ENCODE results near the gene ZNF12. TPM values are rescaled to one million over a fixed set of nuclear protein-coding genes. Genes with fewer than 3 reads are reported as not detected.
"Not testable (repeated sequence)": the region's sequence is repeated elsewhere in the genome, so short reads cannot be mapped to it uniquely, and the experiment has no call there.

The ZNF12 gene
- total RNA-seq, result 30.7 TPM

DNA sequence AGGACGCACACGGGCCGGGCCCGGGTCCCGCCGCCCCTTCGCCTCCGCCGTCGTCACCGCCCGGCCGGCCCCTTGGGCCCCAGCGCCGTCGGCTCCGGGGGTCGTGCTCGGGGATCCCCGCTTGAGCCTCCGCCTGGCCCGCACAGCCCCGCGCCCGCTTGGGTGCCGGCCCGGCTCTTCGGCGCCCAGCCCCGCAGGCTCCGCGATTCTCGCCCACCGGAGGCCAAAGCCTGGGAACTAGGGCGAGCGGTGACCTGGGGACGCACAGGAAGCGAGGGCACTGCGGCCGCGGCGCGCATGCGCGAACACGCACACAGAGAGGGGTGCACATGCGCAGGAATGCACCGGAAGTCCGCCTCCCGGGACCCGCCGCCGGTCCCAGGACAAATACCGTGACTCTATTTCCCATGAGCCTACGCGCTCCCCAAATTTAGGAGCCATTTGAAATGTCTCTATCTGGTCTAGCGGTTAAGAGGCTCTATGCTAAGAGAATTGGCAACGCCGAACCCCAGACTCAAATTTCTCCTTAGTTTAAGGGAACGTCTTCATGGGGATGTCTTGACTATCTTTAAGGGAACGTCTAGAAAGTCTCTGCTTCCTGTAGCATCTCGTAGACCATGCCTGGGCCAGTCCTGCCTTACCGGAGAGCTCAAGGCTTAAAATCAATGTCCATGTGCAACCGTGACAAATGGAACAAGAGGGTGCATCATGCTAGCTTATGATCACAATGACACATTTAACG, at the start of gene ZNF12:
Gene ZNF12, minus strand, starts transcription at position 282 of the 742 bp plus-strand sequence. CDS start 1,774 bp downstream, outside the sequence.
- DNase-seq, result peak; percentile 94

DNA sequence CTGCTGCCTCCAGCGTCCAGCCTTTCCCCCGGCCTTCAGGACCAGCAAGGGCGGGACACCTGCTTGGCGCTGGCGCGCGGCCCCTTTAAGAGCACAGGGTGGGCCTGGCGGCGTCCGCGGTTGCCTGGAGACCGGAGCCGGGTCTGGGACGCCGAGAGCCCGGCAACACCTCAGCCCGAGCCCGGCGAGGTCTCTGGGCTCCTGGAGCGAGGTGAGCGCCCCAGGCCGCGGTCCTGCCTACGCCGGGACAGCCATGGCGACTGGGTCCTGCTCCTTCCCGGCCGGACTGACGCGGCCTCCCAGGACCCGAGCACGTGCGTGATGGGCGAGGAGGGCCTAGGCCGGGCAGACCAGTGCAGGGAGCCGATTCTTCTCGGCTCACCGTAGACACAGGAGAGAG, 47.2 kb upstream of the ZNF12 start, which contains the start of gene RSPH10B2:
Gene RSPH10B2, plus strand, starts transcription at position 140 of the 400 bp plus-strand sequence. CDS start 3,575 bp downstream, outside the sequence.
- DNase-seq, result not testable (repeated sequence)

DNA sequence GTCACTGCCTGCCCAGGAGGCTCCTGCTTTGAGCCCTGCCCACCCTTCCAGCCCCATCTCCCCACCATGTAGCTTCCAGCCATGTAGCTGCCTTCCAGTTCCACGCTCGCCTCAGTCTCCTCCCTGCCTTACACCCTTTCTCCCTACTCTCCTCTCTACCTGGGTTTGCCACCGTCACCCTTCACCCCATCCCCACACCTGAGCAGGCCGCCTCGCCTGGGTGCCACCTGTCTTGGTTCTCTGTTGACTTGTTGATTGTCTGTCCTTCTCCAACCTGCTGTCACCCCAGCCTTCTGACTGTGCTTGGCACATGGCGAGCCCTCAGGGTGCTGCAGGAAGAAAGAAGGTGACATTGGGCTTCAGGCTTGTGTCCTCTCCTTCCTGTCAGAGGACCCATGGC, 43.4 kb upstream of the ZNF12 start:
- DNase-seq, result not testable (repeated sequence)

DNA sequence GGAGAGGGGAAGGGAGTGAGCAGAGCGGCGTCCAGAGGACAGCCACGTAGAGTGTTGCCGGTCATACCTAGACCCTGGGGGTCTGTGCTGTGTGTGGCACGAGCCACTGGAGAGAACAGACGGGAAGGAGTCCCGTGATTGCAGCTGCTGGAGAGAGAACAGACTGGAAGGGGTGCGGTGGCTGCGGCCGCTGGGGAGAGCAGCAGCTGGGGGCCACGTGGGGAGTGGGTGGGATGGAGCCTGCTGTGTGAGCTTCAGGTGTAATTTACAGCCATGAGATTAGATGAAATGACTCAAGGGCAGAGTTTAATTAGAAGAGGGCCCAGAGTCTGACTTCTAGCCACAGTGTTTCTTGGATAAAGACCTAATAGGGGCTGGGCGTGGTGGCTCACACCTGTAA, 42.6 kb upstream of the ZNF12 start:
- not testable (repeated sequence) for DNase-seq

DNA sequence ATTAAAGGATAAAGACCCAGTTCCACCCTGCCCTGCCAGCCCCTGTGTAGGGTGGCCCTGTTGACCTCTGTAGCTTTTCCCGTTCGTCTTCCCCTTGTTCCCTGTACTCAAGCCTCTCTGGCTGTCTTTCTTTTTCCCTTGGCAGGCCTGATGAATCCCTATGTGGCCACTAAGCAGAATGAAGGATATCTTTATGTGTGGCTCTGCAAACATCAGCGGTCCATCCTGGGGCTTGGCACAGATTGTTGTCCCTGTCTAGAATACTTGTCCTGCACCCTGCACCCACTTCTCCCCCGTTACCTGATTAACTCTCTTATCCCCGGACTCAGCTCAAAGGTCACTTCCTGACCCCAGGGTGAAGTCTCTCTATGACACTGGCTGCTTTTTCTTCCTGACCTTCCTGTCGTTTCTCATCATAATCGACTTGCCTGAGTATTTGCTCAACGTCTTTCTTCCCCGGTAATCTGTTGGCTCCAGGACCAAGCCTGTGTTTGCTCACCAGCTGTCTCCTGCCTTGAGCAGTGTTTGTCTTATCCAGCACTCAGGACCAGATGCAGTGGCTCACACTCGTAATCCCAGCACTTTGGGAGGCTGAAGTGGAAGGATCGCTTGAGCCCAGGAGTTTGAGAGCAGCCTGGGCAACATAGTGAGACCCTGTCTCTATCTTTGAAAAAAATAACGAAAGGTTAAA, 37.8 kb upstream of the ZNF12 start:
- DNase-seq, result not testable (repeated sequence)

DNA sequence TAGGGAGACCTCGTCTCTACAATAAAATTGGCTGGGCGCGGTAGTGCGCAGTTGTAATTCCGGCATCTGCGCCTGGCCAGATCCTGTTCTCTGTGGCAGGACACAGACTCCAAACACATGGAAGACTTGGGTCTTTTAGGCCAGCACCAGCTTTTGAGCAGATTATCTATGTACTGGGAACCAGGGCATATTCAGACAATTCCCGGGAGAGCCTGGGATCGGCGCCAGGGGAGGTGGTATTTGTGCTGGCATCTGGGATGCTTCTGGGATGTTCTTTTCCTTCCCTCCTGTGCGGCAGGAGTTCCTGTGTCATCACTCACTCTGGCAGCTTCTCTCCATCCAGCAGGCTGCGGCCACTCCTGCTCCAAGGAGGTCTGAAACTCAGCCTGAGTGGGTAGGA, 31.7 kb upstream of the ZNF12 start:
- DNase-seq, result not testable (repeated sequence)

DNA sequence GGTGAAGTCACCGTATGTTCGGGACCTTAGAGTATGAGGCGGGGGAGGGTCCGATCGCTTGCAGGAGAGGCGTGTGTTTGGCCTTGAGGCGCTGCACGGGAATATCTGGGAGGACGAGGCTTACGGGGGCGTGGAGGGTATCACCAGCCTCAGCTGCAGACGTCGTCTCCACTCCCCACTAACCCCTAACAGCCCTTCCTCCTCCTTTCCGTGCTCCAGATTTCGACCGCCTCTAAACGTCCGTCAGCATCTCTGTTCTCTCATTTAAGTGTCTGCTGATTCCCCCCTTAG, 23.5 kb upstream of the ZNF12 start:
- DNase-seq, result no peak

DNA sequence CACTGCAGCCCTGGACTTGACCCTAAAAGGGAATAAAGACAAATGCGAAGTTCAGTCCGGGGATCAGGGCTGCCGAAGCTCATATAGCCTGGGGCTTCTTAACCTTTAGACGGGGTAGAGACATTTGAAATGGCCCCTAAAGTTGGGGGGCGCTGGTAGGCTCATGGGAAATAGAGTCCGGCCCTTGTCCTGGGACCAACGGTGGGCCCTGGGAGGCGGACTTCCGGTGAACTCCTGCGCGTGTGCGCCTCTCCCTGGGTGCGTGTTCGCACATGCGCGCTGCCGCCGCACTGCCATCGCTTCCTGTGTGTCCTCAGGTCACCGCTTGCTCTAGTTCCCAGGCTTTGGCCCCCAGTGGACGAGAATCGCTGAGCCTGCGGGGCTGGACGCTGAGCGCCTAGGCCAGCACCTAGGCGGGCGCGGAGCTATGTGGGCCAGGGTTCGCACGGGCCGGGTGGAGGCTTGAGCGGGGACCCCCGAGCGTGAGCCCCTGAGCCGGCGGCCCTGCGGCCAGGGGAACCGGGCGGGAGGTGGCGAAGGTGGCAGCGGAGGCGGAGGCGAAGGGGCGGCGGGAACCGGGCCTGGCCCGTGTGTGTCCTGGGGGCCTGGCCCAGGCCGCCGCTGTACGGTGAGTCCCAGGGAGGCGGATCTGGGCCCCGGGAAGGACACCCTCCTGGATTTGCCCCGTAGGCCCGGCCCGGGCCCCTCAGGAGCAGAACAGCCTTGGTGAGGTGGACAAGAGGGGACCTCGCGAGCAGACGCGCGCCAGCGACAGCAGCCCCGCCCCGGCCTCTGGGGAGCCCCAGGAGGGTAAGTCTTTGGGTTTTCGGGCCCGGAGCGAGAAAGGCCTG, 23.0 kb upstream of the ZNF12 start:
- DNase-seq, result peak; percentile 67

DNA sequence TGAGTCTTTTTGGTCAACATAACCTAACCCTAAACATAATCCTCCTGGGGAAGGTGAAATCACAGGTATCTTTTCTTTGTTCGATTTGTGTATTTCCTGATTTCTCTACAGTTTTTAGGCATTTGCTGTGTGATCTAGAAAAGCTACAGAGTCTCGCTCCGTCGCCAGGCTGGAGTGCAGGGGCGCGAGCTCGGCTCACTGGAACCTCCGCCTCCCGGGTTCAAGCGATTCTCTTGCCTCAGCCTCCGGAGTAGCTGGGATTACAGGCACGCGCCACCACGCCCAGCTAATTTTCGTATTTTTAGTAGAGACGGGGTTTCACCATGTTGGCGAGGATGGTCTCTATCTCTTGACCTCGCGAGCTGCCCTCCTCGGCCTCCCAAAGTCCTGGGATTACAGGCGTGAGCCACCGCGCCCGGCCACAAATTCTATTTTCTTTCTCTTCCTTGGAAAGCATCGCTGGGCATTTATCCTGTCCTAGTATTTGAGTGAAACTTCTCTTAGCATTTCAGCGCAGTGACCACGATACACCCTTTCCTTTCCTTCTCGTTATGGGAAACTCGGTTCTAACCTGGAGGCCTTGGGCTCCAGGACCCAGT, 22.2 kb upstream of the ZNF12 start:
- DNase-seq, result not testable (repeated sequence)

DNA sequence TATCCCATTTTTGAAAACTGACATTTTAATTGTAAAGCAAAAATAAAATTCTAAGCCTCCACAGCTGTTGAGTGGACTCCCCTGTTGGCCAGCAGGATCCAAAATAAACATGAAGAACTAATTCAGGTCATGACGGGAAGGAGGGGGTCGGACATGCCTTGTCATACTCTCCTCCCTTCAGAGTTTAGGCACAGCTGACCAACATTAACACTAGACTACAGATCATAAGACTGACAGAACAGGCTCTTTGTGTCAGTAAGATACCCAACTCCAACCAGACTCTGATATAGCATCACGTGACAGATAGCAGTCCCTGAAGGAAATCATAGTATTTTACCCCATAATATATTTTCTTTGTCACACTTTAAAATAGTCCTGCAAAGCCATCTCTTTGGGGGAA, 20.9 kb upstream of the ZNF12 start:
- no peak for DNase-seq

DNA sequence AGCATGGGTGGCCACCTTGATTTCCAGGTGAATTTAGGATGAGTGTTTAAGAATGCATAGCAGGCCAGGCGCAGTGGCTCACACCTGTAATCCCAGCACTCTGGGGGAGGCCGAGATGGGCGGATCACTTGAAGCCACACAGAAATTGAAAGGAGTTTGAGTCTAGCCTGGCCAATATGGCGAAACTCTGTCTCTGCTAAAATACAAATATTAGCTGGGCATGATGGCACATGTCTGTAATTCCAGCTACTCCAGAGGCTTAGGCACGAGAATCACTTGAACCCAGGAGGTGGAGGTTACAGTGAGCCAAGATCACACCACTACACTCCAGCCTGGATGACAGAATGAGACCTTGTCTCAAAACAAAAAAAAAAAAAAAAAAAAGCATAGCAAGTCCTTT, 19.6 kb upstream of the ZNF12 start:
- DNase-seq, result not testable (repeated sequence)

DNA sequence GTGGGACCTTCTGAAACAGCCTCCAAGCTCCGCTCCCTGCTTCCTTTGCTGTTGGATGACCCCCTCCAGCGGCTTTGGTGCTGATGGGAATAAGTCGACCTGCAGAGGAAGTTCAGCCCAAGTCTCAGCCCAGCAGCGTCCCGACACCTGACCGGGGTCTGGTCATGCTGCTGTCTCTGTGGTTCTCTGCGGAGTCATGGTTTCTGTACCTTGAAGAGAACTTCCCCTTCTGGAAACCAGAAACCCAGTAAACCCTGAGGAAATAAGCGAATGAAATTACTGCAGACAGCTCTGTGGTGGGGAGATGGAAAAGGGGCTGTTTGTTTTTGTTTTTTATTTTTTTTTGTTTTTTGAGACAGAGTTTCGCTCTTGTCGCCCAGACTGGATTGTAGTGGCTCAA, 18.3 kb upstream of the ZNF12 start:
- no peak for DNase-seq

DNA sequence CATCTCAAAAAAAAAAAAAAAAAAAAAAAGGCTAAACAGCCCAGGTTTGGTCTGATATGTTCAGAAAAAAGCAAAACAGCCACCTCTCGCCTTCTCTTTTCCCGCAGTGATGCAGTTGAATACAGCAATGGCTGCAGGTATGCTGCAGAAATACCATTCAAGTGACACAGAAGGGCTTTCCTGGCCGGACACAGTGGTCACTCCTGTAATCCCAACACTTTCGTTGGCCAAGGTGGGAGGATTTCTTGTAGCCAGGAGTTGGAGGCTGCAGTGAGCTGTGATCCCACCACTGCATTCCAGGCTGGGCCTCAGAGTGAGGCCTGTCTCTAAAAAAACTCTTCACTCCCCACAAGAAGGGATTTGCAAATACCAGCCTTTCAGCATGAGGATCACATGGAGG, 17.6 kb upstream of the ZNF12 start:
- not testable (repeated sequence) for DNase-seq

DNA sequence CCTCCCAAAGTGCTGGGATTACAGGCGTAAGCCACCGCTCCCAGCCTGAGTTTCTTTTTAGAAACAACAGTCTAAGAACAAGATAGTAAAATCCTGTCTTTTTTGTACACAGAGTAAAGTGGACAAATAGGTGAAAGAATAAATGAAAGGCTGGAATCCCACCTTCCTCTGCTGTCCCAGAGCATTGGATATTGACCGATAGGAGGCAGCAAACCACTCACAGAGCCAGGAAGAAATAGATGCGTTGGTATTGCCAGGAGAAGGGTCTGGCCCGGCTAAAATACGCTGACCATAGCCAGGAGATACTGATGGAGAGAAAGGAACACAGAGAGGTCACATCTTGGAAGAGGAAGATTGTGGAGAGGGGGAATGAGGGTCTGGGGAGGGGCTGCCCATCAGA, 11.4 kb upstream of the ZNF12 start:
- no peak for DNase-seq

DNA sequence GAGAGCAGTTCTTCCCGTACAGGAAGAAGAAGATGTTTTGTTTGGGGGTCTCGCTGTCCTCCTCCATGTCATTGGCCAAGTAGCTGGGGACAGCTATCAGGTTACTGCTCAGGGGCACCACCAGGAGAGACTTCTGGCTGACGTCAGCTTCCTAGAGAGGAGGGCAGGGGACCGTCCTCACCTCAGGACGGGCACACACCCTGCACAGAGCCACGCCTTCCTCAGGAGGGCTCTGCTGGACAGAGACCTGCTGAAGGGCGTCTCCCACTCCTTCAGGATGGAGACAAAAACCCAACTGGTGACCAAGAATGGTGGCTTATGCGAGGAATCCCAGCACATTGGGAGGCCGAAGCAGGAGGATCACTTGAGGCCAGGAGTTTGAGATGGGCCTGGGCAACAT, 9.2 kb upstream of the ZNF12 start:
- DNase-seq, result not testable (repeated sequence)

DNA sequence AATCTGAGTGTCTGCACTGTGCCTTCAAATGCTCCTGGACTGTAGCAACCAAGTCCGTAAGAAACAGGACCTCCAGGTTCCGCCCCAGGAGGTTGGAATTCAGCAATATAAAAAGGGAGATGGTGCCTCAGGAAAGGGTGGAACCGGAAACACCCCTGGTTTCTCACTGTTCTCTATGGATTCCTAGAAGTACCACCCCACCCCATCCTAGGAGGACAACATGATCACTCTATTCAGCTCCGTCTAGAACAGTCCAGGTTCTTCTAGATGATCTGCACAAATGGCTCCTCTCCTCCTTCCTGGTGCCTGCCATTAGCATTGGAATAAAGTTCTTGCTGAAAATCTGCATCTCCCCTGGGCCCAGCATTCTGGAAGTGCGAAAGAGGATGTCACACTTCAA, 7.6 kb upstream of the ZNF12 start:
- no peak for DNase-seq

DNA sequence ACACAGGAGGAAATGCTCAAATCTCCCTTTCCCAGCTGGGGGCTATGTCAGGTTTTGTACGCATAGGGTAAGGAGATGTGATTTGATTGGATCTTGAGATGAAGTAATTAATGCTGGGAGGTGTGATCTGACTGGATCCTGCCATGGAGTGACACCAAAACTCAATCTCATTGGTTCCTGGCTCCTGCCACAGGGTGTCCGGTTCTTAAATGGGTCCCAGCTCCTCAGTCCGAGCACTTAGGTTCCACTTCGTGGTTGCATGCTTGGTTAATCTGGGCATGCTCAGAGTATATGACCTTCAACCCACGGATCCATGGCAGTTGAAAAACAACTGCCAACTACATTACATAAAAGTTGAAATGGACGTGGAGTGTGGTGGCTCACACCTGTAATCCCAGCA, 3.1 kb upstream of the ZNF12 start:
- DNase-seq, result no peak

DNA sequence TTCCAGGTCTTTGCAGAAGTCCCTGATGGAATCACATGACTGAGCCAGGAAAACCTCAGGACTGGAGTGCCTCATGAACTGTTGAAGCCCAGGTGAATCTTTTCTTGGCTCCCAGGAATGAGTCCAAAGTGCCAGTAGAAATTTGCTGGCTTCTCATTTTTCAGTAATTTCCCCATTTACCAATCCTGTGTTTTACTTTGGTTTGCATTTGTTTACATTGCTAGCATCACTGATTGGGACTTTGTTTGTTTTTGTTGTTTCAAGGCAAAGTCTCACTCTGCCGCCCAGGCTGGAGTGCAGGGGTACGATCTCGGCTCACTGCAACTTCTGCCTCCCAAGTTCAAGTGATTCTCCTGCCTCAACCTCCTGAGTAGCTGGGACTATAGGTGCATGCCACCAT, 1.6 kb upstream of the ZNF12 start:
- DNase-seq, result no peak

DNA sequence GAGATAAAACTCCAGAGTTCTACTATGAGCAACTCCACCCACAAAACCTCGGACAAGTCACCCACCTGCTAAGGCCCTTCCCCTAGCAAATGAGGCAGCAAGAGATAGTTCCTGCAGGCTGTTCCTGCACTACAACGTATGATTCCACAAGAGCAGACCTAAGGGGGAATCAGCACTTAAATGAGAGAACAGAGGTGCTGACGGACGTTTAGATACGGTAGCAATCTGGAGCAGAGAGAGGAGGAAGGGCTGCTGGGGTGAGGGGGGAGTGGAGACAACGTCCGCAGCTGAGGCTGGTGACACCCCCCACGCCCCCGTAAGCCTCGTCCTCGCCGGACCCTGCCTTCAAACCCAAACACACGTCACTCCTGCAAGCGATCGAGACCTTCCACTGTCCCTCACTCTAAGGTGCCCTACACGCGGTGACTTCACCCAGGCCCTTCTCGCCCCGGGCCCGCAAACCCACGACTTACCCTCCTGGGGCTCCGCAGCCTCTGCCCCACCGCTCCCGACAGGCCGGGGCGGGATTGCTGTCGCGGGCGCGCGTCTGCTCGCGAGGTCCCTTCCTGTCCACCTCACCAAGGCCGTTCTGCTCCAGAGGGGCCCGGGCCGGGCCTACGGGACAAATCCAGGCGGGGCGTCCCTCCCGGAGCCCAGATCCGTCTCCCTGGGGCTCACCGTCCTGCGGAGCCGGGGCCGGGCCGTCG, 635 bp downstream of the ZNF12 start:
- no peak for DNase-seq

DNA sequence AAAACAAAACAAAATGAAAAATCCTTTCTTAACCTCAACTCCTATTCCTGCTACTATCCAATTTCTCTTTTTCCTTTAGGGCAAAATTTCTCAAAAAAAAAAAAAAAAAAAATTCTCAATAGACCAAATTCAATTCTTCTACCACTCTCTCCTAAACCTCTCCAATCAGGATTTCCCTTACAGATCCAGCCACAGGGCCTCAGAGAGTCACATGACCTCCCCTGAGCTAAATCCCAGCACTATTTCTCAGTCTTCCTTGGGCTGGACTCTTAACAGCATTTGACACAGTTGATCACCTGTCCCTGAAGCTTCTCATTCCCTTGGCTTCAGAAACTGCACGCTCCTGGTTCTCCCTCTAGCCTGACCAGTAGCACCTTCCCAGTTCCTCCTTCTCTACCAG, 4.9 kb downstream of the ZNF12 start:
- no peak for DNase-seq

DNA sequence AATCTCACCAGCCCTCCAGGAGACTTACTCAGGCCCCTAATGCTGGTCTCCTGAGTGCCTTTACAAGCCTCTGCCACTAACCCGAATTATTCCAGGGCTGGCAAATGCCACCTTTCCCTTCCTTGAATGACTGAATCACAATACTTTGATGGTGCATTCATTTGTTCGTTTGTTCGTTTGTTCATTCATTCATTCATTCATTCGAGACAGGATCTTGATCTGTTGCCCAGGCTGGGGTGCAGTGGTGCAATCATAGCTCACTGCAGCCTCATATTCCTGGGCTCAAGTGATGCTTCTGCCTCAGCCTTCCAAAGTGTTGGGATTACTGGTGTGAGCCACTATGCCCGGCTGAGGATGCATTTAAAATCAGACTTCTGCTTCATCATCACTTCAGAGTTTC, 6.0 kb downstream of the ZNF12 start:
- DNase-seq, result no peak

DNA sequence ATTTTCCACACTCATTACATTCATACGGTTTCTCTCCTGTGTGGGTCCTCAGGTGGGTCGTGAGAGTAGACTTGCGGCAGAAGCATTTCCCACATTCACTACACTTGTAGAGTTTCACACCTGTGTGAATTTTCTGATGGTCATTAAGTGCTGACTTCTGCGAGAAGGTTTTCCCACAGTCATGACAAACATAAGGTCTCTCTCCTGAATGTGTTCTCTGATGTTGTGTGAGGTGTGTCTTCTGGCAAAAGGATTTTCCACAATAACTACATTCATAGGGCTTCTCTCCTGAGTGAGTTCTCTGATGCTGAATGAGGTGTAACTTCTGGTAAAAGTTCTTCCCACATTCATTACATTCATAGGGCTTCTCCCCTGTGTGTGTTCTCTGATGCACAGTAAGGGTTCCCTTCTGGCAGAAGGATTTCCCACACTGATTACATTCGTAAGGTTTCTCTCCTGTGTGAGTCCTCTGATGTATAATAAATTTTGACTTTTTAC, 15.1 kb downstream of the ZNF12 start:
- no peak for DNase-seq

Measured in skin of body (tissue), 2 donors.